ENCODE data around the gene E2F4.
A peak's percentile ranks its signal among the peaks of the same experiment; 100 is the strongest.

E2F4 gene

DNA sequence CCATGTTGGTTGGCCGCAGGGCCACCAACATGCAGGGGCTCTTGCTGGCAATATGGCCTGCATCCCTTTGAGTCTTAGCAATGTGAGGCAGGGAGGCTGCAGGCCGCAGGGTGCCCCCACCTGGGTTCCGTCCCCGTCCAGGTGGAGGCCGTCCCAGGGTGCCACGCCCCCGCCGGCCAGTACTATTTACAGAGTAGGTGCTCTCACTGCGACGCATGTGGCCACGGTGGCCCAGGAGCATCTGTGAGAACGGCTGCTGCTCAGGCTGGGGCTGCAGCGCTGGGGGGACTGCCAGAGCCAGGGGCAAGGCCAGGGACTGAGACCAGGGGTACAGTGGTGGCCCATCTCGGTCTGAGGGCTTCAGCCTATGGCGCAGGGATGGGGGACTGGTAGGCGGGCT, 11.8 kb upstream of the E2F4 start:
- Histone ChIP-seq H3K4me3 (ENCODE audit: low read depth in 1 of 2, low read length in 2 of 2) (no peak overlapping the region), H3K9me3 (ENCODE audit: low read length) (no peaks in the 10 kb centered on the region), H3K27ac (ENCODE audit: low read depth, low read length) (no peak overlapping the region), H3K36me3 (ENCODE audit: insufficient read depth, low read length) (peaks cover 6% of the 10 kb centered on the region), H3K27me3 (ENCODE audit: control insufficient read depth in 1 of 2, insufficient read depth in 2 of 2, low read length in 2 of 2) (no peaks in the 10 kb centered on the region), H3K9ac (ENCODE audit: low read length) (no peak overlapping the region), H3K4me1 (ENCODE audit: insufficient read depth, low read length) (peaks cover 30% of the 10 kb centered on the region)

DNA sequence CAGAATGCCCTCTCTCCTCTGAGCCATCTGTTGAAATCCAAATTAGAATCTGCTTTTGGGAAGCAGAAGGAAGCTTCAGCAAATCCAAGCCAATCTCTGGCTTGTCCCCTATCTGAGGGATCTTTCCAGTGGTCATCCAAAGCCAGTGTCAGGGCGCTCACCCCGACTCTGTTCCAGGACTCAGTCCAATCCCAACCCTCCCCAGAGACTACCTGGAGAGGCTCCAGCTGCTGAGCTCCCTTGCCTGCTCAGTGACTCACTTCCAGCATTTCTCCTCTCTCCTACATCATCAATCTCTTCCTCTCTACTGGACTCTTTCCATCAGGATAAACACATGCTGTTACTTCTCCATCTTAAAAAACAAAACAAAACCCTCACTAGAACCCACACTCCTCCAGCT, 10.6 kb upstream of the E2F4 start:
- no peak overlapping the region for H3K27ac ChIP-seq (ENCODE audit: low read depth, low read length)
- no peaks in the 10 kb centered on the region for H3K27me3 ChIP-seq (ENCODE audit: control insufficient read depth in 1 of 2, insufficient read depth in 2 of 2, low read length in 2 of 2)
- H3K9ac ChIP-seq (ENCODE audit: low read length) = no peak overlapping the region
- peaks cover 2% of the 10 kb centered on the region for H3K36me3 ChIP-seq (ENCODE audit: insufficient read depth, low read length)
- H3K4me3 ChIP-seq (ENCODE audit: low read depth in 1 of 2, low read length in 2 of 2) = no peak overlapping the region
- H3K4me1 ChIP-seq (ENCODE audit: insufficient read depth, low read length) = peaks cover 32% of the 10 kb centered on the region
- H3K9me3 ChIP-seq (ENCODE audit: low read length) = no peaks in the 10 kb centered on the region

- Histone ChIP-seq H3K27ac (ENCODE audit: low read depth, low read length) (no peak overlapping the region), H3K27me3 (ENCODE audit: control insufficient read depth in 1 of 2, insufficient read depth in 2 of 2, low read length in 2 of 2) (no peaks in the 10 kb centered on the region)
Measured at GRCh38 chr16:67182288-67182687, 9.7 kb upstream of the E2F4 start.

GRCh38 chr16:67183284-67183626, 8.7 kb upstream of the E2F4 start:
- H3K9ac ChIP-seq (ENCODE audit: low read length) = no peak overlapping the region
- H3K27me3 ChIP-seq (ENCODE audit: control insufficient read depth in 1 of 2, insufficient read depth in 2 of 2, low read length in 2 of 2) = no peaks in the 10 kb centered on the region
- H3K4me3 ChIP-seq (ENCODE audit: low read depth in 1 of 2, low read length in 2 of 2) = peak overlapping the region; percentile 25 to 64
- no peaks in the 10 kb centered on the region for H3K36me3 ChIP-seq (ENCODE audit: insufficient read depth, low read length)
- peaks cover 28% of the 10 kb centered on the region for H3K4me1 ChIP-seq (ENCODE audit: insufficient read depth, low read length)
- no peaks in the 10 kb centered on the region for H3K9me3 ChIP-seq (ENCODE audit: low read length)
- H3K27ac ChIP-seq (ENCODE audit: low read depth, low read length) = peak overlapping the region; percentile 59

More at GRCh38 chr16:67182288-67182687, 9.7 kb upstream of the E2F4 start:
- Histone ChIP-seq H3K9me3 (ENCODE audit: low read length) (no peaks in the 10 kb centered on the region), H3K9ac (ENCODE audit: low read length) (no peak overlapping the region), H3K36me3 (ENCODE audit: insufficient read depth, low read length) (no peaks in the 10 kb centered on the region), H3K4me1 (ENCODE audit: insufficient read depth, low read length) (peaks cover 32% of the 10 kb centered on the region), H3K4me3 (ENCODE audit: low read depth in 1 of 2, low read length in 2 of 2) (no peak overlapping the region)

- H3K36me3 ChIP-seq (ENCODE audit: insufficient read depth, low read length) = no peaks in the 10 kb centered on the region
- no peak within 1 kb of the TSS for H3K9ac ChIP-seq (ENCODE audit: low read length)
- peaks cover 28% of the 10 kb centered on the region for H3K4me1 ChIP-seq (ENCODE audit: insufficient read depth, low read length)
- H3K27me3 ChIP-seq (ENCODE audit: control insufficient read depth in 1 of 2, insufficient read depth in 2 of 2, low read length in 2 of 2) = no peaks in the 10 kb centered on the region
- no peaks in the 10 kb centered on the region for H3K9me3 ChIP-seq (ENCODE audit: low read length)
- H3K4me3 ChIP-seq (ENCODE audit: low read depth in 1 of 2, low read length in 2 of 2) = peak within 1 kb of the TSS; percentile 54 to 64
- H3K27ac ChIP-seq (ENCODE audit: low read depth, low read length) = peak within 1 kb of the TSS; percentile 73
Measured at GRCh38 chr16:67183627-67184452, 8.1 kb upstream of the E2F4 start, which contains the start of gene MATCAP1. Gene MATCAP1, minus strand, starts transcription at chr16:67183963. Its CDS starts 3,353 bp downstream, at chr16:67180610.

GRCh38 chr16:67184453-67184994, 7.4 kb upstream of the E2F4 start:
- H3K27me3 ChIP-seq (ENCODE audit: control insufficient read depth in 1 of 2, insufficient read depth in 2 of 2, low read length in 2 of 2) = no peaks in the 10 kb centered on the region
- H3K27ac ChIP-seq (ENCODE audit: low read depth, low read length) = peak overlapping the region; percentile 73
- H3K4me3 ChIP-seq (ENCODE audit: low read depth in 1 of 2, low read length in 2 of 2) = peak overlapping the region; percentile 54 to 64
- no peaks in the 10 kb centered on the region for H3K9me3 ChIP-seq (ENCODE audit: low read length)
- H3K36me3 ChIP-seq (ENCODE audit: insufficient read depth, low read length) = no peaks in the 10 kb centered on the region
- peaks cover 28% of the 10 kb centered on the region for H3K4me1 ChIP-seq (ENCODE audit: insufficient read depth, low read length)
- H3K9ac ChIP-seq (ENCODE audit: low read length) = no peak overlapping the region

DNA sequence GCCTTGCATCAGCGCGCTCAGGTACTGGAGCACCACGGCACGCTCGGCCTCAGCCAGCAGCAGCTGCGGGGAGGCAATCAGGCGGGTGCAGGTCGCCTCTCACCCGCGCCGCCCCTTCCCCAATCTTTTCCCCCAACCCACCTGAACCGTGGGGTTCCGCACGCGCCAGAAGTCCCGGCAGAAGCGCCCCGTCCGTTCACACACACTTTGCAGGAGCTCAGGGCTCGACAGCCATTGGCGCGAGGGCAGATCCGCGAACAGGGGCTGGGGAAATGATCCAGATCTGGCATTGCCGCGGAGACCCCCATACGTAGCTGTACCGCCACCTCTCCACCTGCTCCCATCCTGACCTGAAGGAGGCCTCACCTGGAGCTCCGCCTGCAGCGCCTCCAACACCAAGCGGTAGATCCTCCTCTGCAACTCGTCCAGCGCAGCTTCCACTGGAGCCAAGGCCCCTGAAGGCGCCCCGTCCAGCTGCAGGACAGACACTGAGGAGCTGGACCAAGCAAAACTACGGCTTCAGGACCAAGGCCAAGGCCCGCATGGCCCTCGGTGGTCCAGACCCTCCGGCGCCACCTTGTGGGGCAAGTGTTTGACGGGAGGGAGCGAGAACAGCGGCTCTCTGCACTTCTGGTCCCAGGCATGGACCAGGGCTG, 6.8 kb upstream of the E2F4 start:
- Histone ChIP-seq H3K36me3 (ENCODE audit: insufficient read depth, low read length) (no peaks in the 10 kb centered on the region), H3K4me3 (ENCODE audit: low read depth in 1 of 2, low read length in 2 of 2) (peak overlapping the region; percentile 34 to 64), H3K27me3 (ENCODE audit: control insufficient read depth in 1 of 2, insufficient read depth in 2 of 2, low read length in 2 of 2) (no peaks in the 10 kb centered on the region), H3K9ac (ENCODE audit: low read length) (no peak overlapping the region), H3K9me3 (ENCODE audit: low read length) (no peaks in the 10 kb centered on the region), H3K27ac (ENCODE audit: low read depth, low read length) (no peak overlapping the region), H3K4me1 (ENCODE audit: insufficient read depth, low read length) (peaks cover 28% of the 10 kb centered on the region)

- no peak overlapping the region for H3K27ac ChIP-seq (ENCODE audit: low read depth, low read length)
- no peak overlapping the region for H3K9ac ChIP-seq (ENCODE audit: low read length)
- no peaks in the 10 kb centered on the region for H3K27me3 ChIP-seq (ENCODE audit: control insufficient read depth in 1 of 2, insufficient read depth in 2 of 2, low read length in 2 of 2)
- H3K9me3 ChIP-seq (ENCODE audit: low read length) = no peaks in the 10 kb centered on the region
- peak overlapping the region in 1 of 2 donors; percentile 25 for H3K4me3 ChIP-seq (ENCODE audit: low read depth in 1 of 2, low read length in 2 of 2)
- H3K4me1 ChIP-seq (ENCODE audit: insufficient read depth, low read length) = peaks cover 28% of the 10 kb centered on the region
- no peaks in the 10 kb centered on the region for H3K36me3 ChIP-seq (ENCODE audit: insufficient read depth, low read length)
Measured at GRCh38 chr16:67185651-67186134, 6.3 kb upstream of the E2F4 start.

DNA sequence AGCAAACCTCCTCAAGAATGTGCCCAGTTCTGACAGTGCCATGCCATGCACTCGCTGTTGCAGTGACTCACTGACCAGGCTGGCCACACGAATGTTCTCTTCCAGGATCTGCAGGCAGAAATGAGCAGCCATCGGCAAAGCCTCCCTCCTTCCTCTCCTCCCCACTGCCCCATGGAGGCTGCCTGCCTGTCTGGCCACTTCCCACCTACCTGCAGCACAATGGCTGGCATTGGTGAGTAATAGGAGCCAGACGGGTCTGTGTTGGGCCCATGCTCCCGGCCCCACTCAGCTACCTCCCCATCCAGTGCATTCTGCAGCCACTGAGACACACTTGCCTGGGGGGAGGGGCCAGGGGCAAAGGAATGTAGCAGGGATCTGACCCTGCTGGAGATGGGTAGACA, 5.4 kb upstream of the E2F4 start:
- Histone ChIP-seq H3K27ac (ENCODE audit: low read depth, low read length) (no peak overlapping the region), H3K27me3 (ENCODE audit: control insufficient read depth in 1 of 2, insufficient read depth in 2 of 2, low read length in 2 of 2) (no peaks in the 10 kb centered on the region), H3K4me3 (ENCODE audit: low read depth in 1 of 2, low read length in 2 of 2) (no peak overlapping the region), H3K36me3 (ENCODE audit: insufficient read depth, low read length) (no peaks in the 10 kb centered on the region), H3K9me3 (ENCODE audit: low read length) (no peaks in the 10 kb centered on the region), H3K9ac (ENCODE audit: low read length) (no peak overlapping the region), H3K4me1 (ENCODE audit: insufficient read depth, low read length) (peaks cover 32% of the 10 kb centered on the region)

DNA sequence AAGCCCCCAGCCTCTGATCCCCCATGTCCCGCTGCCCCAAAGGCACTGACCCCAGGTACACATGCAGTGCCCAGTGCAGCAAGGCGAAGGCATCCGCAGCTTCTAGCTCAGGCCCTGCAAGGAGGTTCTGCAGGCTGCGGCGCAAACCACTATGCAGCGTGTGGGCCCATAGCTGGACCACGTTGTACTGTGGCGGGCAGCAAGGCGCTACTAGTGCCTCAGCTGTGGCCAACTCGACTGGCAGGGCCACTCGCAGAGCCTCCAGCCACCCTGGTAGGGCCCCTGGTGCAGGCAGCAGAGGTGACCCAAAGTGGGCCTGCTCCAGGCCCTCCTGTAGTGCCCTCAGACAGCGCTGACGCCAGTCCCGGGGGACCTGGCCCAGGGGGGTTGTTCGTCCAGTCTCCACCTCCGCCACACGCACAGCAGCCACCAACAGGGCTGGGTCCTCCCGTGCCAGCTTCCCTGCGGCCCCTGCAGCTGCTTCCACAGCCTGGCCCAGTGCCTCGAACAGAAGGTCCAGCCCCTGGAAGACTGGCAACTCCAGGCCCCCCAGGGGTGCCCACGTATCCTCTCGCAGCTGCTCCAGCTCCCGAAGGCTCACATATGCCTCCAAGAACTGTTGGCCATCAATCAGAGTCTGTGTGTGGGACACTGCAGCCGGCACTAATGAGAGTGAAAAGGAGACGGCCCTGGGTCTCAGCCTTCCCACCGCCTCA, 4.6 kb upstream of the E2F4 start:
- no peak overlapping the region for H3K27ac ChIP-seq (ENCODE audit: low read depth, low read length)
- peaks cover 35% of the 10 kb centered on the region for H3K4me1 ChIP-seq (ENCODE audit: insufficient read depth, low read length)
- no peaks in the 10 kb centered on the region for H3K9me3 ChIP-seq (ENCODE audit: low read length)
- no peak overlapping the region for H3K9ac ChIP-seq (ENCODE audit: low read length)
- H3K4me3 ChIP-seq (ENCODE audit: low read depth in 1 of 2, low read length in 2 of 2) = no peak overlapping the region
- H3K36me3 ChIP-seq (ENCODE audit: insufficient read depth, low read length) = no peaks in the 10 kb centered on the region
- H3K27me3 ChIP-seq (ENCODE audit: control insufficient read depth in 1 of 2, insufficient read depth in 2 of 2, low read length in 2 of 2) = no peaks in the 10 kb centered on the region

- Histone ChIP-seq H3K4me1 (ENCODE audit: insufficient read depth, low read length) (peaks cover 34% of the 10 kb centered on the region), H3K9me3 (ENCODE audit: low read length) (no peaks in the 10 kb centered on the region), H3K36me3 (ENCODE audit: insufficient read depth, low read length) (no peaks in the 10 kb centered on the region), H3K9ac (ENCODE audit: low read length) (no peak overlapping the region), H3K27ac (ENCODE audit: low read depth, low read length) (no peak overlapping the region), H3K4me3 (ENCODE audit: low read depth in 1 of 2, low read length in 2 of 2) (no peak overlapping the region), H3K27me3 (ENCODE audit: control insufficient read depth in 1 of 2, insufficient read depth in 2 of 2, low read length in 2 of 2) (no peaks in the 10 kb centered on the region)
Measured at GRCh38 chr16:67188323-67188722, 3.6 kb upstream of the E2F4 start.

All from muscle layer of colon (tissue), 2 donors.